Measurements from ENCODE around the gene TAS1R2.
"Not testable (repeated sequence)": the region's sequence is repeated elsewhere in the genome, so short reads cannot be mapped to it uniquely, and the experiment has no call there.

DNA sequence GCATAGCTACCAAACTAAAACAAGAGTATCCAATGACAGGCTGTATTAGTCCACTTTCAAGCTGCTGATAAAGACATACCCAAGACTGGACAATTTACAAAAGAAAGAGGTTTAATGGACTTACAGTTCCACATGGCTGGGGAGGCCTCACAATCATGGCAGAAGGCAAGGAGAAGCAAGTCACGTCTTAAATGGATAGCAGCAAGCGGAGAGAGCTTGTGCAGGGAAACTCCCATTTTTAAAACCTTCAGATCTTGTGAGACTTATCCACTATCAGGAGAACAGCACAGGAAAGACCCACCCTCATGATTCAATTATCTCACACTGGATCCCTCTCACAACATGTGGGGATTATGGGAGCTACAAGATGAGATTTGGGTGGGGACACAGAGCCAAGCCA lies 11.7 kb downstream of the TAS1R2 start:
- TF ChIP-seq POLR2A, POLR2AphosphoS5 (IDR thresholded peaks at IDR 0.05): not testable (repeated sequence)
- TF ChIP-seq, protein P1, sequence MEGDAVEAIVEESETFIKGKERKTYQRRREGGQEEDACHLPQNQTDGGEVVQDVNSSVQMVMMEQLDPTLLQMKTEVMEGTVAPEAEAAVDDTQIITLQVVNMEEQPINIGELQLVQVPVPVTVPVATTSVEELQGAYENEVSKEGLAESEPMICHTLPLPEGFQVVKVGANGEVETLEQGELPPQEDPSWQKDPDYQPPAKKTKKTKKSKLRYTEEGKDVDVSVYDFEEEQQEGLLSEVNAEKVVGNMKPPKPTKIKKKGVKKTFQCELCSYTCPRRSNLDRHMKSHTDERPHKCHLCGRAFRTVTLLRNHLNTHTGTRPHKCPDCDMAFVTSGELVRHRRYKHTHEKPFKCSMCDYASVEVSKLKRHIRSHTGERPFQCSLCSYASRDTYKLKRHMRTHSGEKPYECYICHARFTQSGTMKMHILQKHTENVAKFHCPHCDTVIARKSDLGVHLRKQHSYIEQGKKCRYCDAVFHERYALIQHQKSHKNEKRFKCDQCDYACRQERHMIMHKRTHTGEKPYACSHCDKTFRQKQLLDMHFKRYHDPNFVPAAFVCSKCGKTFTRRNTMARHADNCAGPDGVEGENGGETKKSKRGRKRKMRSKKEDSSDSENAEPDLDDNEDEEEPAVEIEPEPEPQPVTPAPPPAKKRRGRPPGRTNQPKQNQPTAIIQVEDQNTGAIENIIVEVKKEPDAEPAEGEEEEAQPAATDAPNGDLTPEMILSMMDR (IDR thresholded peaks at IDR 0.05), result not testable (repeated sequence)
